Hematopoietic multipotent progenitor cell treated with erythropoietin and hydrocortisone succinate and interleukin-3 and kit ligand, for 15 days (in vitro differentiated cells): ENCODE results near the gene CADM1.

Experiments
- DNase-seq: peaks from one replicate; pipeline ENCODE4 v3.0.0-alpha.2; 2015; ENCODE audit warnings: low spot score

CADM1 gene

DNA sequence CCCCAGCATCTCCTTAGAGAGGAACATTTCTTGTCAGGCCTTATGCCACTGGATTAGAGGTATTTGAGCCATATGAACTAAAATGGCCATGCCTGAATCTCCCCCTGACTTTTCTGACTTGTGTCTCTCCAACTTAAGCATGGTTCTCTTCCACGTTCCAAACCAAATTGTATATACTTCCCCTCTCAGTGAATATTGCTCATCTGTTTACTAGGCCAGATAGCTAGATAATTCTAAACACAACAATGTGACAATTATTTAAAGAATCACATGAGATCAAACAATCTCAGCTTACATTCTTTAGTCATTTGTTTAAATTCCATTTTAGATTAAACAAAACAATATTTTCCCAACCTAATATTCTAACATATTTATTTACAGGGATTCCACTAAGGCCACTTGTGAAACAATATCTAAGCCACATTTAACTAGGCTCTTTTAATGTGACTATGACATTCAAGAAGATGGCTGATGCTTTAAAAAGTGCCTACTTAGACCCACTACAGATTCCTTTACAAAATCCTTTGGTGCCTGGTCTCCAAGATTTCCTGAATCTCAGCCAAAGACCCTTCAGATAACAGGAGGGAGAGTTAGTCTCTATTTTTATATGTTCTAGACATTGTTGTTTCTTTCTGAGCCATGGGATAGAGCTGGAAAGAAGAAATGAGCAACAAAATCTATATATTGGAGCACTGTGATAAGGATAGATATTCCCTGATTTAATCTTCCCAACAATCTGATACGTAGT lies 105.7 kb downstream of the CADM1 start:
- no peak for DNase-seq

DNA sequence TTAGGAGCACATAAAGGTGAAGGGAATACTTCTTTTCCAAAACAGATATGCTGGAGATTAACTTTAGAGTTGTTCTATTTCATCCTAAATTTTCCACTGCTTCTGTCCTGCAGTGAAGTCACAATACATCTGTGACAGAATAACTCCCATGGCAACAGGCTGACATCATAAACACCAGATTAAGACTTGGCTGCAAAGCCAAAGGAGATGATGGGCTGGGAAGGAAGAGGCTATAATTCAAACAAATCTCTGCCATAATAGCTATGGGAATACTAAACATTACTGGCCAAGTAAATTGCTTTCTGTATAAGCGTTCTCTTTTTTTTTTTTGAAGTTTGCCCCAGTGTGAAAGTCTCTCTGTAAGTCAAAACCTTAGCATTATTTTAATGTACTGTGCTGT lies 107.7 kb downstream of the CADM1 start:
- DNase-seq, result no peak

DNA sequence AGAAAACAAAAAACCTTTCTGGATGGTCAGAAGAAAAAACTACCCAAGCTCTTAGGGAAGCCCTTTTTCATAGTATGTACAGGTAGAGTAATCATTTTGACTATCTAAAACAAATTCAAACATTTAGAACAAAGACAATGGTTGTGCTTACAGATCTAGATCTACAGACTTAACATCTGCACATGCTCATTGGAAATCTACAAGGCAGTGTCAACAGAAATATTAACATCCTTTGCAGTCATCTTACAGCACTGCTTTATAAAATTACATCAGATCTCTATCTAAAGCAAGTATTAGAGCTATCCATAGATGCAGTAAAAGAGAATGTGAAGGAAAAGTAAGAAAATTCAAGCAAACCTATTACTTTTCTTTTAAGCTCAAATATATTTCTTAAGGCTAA lies 110.3 kb downstream of the CADM1 start:
- no peak for DNase-seq

DNA sequence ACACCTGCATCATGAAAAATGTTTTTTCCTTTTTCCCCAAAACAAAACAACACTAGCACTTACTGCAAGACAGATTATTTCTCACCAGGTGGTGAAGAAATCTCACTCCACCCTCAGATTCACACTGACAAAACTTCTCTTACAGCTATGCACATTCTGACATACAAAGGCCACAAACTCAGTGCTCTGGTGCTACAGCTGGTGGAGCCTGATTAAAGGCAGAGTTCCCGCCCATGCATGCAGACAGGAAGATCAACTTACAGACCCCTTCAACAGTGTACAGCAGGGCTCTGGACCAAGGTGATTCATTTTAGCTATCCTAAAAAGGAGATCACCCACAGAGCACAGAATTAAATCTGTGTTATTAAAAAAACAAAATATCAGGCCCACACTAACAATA lies 112.6 kb downstream of the CADM1 start:
- no peak for DNase-seq

DNA sequence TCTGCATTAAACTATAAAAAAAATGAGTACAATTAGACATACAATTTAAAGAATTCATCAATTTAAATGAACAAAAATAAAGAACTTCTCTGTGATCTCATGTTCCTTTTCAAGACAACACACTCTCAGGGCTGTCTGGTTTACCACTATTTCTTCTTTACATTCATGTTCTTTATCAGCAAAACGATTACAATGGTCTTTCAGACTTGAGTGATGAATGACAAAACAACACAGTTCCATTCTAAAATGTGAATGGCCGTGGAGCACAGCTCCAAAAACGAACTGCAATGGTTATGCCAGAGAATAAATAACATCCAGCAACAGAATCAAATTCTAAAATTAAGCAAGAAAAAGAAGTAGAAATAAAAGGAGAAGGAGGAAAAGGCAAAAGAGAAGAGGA lies 113.1 kb downstream of the CADM1 start:
- DNase-seq, result no peak

DNA sequence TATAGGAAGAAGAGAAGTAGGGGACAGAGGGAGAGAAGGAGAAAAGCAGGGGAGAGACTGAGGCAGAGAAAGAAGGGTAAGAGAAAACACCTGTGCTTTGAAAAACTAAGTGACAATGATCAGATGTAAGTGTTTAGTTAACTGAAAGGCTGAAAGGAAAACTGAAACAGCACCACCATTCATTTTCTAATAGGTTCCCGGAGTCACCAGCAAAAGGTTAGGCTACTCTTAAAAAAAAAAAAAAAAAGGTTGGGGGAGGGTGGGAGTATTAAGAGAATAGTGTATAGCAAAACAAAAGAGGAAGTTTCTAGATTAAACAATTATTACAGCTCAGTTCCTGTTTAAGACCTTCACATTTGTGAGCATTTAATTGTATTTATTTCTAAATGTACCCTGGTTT lies 113.8 kb downstream of the CADM1 start:
- DNase-seq, result no peak

DNA sequence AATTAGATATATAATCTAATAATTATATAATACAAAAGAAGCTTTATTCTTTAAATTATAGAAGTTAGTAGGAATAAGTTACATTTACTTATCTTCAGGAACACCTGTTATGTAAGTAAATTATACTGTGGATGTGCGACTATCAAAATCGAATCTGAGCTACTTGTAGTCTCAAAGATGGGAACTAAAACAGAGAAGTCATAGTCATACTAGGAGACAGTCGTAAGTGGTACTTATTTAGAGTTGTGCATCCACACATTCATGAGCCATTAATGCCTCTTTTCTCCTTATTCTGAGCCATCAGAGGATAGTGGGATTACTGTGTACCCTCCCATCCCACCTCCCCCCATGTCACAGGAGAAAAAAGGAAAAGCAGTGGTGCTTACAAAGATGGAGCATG lies 114.4 kb downstream of the CADM1 start:
- no peak for DNase-seq

DNA sequence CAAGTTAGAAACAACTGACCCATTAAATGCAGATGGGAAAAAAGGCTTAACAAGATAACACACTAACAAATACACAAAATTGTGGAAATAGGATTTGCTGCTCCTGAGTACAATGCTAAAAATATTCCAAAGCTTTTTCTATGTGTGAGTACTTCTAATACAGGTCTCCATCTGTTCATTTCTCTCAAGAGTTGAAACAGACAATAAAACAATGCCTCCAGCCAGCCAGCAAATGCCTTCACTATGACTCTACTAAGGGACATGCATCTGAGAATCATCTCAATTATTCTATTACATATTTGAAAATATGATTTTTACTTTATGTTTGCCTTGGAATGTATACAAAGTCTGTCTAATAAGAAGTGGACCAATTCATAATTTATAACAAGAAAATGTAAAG lies 119.0 kb downstream of the CADM1 start:
- DNase-seq, result no peak

DNA sequence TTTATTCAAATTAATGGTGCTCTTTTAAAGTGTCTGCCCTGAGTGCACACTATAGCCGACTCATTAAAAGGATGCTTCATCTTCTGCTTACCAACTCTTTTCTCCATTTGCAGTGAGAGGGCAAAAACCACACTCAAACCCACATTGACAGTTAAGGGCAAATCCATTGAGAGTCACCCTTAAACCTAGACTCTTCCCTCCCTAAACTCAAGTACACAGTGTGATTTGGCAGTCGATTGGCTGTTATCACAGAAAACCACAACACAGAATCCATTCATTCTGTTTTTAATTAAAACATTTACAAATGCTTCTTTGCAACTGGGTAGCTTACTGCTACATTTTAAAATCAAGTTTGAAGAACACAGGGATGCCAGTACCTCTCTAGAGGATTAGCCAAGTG lies 120.0 kb downstream of the CADM1 start:
- no peak for DNase-seq

DNA sequence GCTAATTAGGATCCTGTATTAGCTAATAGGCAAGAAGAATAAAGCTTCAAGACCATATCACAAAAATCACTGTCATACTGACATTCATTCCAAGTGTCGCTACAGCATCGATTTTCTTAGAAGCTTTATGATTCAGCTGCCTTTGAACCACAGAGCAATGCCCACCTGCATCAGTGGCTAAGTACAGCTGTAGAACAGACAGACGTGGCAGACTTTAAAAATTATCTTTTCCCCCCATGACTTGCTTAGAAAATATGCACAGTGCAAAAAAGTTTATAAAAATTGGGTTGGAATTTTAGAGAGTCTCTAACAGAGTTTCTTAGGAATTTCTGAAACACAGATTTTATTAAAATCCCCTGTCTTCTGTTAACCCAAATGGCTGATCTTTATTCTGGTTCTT lies 120.8 kb downstream of the CADM1 start:
- no peak for DNase-seq

DNA sequence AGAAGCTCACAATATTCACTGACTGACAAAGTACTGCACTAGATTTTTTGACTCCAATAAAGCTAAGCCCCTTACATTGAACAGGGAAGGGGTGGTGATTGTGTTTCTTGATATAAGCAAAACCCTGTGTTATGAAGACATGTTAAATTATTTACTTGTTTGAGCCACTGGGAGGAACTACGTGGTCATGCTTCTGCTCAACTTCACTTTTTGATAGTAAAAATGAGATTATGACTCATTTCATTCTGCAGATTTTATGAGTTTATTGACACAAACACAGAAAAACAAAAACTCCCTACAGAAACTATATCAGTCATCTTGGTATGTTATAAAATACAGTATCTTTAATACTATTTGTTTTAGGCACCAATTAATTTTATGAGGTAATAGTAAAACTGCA lies 124.7 kb downstream of the CADM1 start:
- DNase-seq, result no peak

DNA sequence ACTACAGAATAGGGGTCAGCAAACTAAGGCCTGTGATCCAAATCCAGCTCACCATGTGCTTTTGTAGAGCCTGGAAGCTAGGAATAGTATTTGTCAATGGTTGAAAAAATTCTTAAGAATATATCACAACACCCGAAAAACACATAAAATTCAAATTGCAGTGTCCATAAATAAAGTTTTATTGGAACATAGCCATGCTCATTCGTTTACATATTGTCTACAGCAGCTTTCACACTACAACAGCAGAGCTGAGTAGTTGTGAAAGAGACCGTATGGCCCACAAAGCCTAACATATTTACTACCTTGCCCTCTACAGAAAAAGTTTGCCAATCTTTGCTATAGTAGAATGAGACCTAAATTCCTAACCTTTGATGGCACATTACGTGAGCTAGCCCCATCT lies 125.7 kb downstream of the CADM1 start:
- DNase-seq, result no peak

DNA sequence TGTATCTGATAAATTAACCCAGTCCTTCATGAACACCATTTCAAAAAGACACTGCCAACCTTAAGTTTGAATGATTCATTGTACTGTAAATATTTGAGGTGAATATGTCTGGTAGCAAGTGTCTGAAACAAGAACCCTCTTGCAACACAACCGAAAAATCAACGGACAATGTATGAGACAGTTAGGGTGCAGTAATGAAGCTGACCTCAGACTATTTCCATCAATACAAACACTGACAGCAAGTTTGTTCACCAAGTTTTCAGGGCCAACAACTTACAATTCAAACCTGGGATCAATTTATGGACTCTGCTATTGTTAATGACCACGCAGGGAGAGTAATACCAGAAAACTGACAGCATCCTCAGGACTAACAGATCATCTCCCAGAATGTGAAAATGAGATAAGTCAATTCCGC lies 126.3 kb downstream of the CADM1 start:
- no peak for DNase-seq

DNA sequence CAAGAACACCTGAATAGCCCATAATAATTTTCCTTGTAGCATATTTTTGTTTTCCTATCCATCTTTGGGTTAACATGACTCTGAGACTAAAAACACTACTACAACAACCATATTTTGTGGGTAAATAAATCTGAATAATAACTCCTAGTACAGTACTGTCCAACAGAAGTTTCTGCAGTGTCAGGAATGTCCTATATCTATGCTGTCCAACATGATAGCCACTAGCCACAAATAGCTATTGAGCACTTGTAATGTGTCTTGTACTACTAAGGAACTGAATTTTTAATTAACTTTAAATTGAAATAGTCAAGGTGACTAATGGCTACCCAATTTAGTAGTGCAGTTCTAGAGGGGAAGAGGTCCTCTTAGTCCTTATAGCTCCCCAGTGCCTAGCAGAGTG lies 135.6 kb downstream of the CADM1 start:
- no peak for DNase-seq

DNA sequence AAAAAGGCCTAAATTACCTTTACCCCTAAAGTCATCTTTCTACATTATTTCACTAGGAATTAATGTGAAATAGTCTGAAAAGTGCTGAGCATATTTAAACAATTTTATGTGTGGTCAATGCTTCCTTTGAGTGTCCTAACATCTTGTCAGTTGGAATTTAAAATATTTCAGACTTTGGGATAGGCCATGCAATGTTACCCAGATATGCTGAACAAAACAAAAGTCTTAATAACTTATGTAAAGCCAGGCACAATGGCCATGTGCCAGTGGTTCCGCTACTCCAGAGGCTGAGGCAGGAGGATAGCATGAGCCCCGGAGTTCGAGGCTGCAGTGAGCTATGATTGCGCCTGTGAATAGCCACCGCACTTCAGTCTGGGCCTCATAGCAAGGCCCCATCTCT lies 137.4 kb downstream of the CADM1 start:
- no peak for DNase-seq

DNA sequence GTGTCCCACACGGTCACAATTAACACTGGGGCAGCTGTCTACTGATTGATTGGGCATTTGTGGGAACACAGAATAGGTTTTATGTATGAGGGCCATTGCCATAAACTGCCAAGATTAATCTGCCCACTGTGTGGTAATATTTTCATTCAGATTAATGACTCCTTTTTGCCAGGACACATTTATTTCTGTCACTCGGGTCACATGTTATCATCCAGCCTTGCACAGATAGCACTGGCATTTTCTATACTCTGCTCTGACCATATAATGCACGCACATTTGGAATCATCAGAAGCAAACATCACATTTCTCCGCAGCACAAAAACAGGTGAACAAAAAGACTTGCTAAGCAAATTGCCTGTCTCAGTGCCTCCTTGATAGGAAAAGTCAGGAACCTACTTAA lies 138.3 kb downstream of the CADM1 start:
- DNase-seq, result no peak

DNA sequence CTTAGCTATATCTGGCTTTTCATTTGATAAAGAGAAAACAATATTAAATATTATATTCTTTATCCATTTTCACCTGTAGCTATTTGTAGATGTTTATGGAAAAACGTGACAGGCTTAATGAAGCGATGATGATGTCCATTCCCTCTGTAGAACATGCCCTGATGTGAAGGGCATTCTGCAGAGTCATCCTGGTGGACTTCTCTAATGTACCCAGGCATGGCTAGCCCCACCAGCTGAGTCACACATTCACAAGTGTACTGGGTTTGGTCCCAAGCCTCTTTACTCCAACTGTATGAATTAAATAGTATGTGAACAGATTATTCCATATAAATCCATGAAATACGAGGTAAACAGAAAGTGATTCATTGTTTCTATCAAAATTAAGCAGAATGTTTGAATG lies 139.3 kb downstream of the CADM1 start:
- no peak for DNase-seq

DNA sequence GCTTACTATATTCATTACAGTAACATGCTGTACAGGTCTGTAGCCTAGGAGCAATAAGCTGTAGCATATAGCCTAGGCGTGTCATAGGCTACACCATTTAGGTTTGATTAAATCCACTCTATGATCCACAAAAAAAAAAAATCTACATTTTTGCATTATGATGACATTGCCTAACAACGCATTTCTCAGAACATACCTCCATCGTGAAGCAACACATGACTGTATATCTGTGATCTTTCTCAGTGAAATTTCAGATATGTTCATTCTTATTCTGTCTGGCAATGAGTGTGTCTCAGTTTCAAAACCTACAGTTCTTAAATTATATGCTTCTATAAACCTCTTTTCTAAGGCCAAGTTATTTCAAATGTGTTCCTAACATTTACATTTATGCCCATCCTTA lies 140.3 kb downstream of the CADM1 start:
- no peak for DNase-seq

DNA sequence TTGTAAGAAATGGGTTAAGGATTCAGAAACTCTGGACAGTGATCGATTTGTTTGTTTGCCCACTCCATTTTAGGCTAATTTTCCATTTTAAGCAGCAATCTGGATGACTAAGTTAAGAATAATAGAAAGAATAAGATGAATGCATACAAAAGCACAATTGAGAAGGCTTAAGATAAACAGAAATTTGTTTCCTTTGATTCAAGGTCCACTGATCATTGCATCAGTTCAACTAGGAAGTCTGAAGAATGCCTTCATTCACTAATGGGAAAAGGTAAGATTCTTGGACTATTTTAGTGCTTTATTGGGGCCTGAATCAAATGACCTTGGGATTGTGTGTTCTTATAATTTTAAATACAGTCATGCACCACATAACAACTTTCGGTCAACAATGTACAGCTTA lies 140.8 kb downstream of the CADM1 start:
- DNase-seq, result no peak

DNA sequence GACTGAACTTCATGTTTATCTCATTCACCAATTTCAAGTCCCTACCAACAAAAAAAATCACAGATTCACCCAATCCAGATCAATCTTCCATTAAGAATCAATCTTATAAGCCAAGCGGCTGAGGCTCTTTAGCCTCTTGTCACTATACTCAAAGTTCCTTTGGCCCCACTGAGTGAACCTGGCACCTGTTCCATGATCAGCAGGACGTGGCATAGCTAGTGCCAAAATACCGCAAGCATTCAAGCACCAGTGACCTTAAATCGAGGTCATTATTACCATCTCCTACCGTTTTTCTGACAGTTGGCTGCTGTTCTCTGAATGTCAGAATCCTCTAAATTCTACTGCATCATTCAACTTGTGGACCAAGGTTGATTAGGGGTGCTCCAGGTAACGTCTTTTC lies 141.2 kb downstream of the CADM1 start:
- DNase-seq, result no peak

DNA sequence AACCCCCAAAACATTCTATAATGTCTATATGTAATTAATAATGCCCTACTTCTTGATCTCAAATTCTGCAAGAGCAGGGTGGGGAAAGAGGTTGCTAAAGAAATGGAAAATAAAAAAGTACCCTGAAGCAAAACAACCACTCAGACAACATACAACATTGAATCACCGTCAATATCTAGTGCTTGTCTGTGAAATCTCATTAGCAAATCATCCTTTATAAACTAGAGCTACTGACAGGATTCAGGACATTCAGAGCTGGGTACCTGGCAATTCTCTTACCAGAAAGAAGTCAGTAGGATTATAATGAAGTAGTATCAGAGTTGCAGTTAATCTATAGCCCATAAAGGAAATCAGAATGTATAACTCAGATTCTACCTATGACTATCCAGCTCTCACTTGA lies 143.2 kb downstream of the CADM1 start:
- no peak for DNase-seq

DNA sequence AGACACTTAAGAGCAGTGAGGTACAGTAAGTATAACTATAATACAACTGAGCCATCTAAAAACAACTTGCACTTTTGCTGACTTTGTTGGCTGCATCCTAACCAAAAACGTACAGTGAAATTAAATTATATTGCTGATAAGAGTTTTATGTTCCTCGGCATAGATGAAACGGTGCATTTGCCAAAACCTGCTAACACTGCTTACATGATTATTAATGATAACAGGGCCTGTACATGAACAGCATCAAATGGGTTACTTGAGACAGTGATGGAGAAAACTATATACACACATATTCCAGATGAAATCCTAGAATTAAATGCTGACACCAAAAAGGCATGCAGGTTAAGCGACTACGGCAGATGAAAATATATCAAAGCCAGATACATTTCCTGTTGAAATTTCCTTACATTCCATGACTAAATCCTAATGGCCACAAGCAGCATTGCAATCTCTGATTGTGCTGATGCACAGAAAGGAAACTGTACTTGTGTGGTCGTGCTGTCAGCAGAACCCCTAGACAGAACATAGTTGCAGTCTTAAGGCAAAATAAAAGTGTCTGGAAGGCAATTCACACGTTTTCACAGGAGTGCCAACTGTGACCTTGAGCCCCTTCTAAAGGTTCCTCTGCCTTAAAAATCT lies 143.9 kb downstream of the CADM1 start:
- no peak for DNase-seq

DNA sequence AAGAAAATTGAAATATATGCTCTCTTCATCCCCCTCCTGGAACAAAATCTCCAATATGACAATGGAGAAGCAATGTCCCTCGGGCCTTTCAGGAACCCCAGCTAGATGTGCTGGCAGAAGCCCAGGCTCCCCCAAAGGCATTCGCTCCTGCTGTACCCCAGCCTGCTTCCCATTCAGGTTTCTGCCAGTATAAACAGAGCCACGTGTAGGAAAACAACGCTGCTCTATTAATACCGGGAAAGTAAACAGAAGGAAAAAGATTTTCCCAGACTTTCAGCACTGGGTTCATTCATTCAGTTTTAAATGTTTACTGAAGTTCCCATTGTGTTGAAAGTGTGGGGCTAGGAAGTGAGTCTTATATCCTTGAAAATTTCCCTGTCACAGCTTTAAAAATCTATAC lies 147.1 kb downstream of the CADM1 start:
- no peak for DNase-seq

DNA sequence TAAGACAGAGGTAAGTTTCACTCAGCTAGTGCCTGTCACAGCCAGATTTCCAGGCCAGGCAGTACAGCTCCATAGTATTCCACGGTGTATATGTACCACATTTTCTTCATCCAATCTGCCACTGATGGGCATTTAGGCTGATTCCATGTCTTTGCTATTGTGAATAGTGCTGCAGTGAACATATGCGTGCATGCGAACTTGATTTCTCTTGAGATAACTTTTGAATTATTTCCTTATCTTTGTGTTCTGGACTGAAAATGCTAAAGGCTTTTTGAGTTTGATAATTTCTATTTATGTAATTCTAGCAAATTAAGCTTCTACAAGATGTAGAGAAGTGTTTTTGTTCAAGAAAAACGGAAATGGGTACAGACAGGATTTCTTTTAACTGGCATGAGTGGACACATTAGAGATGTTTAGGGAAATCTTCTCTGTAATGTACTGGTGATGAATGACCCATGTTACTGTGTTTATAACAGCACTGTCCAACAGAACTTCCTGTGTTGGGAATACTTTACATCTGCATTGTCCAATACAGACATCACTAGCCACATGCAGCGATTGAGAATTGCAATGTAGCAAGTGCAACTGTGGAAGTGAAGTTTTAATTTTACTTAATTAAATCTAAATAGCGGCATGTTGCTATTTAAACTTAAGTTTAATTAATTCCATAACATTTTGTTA lies 151.3 kb downstream of the CADM1 start:
- no peak for DNase-seq
